GM11168 (cell line): ENCODE measurements around the gene RAB30.

ENCODE experiments used
- in situ Hi-C: fragments of 300-500 bp; cut with MboI; formaldehyde crosslinking; loops from one replicate; pipeline ENCODE4 v1.12.0; 2022; ENCODE audit warnings: low sequenced_read_pairs; ENCODE audit not compliant: unreplicated experiment

RAB30 gene

DNA sequence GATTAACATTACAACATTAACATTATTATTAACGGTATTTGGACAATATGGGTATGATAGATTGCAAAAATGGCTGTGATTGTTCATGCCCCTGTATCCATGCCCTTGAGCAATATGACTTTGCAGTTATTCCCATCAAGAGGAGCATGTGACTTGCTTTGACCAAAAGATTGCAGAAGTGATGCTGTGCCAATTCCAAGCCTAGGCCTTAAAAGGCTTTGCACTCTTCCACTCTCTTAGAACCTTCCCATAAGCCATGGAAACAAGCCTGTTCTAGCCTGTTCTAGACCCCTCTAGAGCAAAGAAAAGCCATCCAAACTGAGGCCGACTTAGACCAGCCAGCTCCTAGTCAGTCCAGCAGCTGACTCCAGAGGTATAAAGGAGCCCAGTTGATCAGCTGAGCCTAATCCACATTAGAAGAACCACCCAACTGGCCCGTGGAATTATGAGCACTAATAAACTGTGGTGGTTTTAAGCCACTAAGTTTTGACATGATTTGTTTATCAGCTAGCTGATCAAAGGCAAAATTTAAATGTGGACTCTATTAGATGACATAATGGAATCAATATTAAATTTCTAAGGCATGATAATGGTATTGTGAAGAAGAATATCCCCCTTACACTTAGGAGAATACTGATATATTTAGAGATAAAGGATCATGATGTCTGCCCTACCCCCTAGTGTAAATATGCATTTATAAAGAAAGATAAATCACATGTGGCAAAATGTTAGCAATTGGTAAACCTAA, 28.6 kb downstream of the RAB30 start:
- in situ Hi-C loops: no loop called here

DNA sequence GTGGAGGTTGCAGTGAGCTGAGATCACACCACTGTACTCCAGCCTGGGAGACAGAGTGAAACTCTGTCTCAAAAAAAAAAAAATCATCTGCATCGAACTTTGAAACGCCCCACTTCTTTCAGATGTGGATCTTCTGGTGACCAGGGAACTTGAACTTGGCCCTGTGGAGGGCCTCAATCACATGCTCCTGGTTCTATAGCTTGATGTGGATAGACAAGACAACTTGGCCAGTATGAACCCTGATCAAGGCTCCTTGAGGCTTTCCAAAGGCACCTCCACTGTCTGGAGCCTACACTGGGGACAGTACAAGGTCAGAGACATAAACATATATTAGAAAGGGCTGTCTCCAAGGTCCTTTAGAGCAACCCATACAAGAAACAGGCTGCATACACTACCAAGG, 30.6 kb downstream of the RAB30 start:
- in situ Hi-C loops: no loop called here

DNA sequence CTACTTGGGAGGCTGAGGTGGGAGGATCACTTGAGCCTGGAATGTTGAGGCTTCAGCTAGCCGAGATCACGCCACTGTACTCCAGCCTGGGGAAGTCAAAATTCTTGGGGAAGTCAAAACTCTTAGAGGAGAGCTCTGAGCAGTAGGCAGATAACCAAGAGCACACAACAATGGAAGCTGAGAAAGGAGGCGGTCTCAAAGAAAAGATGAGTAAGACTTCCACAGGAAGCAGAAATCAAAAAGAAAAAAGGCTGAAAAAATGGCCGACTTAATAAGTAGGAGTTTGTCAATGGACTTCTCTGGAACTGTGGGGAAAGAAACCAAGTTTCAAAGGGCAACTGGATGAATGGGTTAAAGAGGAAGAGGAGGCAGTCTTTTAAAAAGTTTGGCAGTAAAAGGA, 32.1 kb downstream of the RAB30 start:
- in situ Hi-C loops: no loop called here

DNA sequence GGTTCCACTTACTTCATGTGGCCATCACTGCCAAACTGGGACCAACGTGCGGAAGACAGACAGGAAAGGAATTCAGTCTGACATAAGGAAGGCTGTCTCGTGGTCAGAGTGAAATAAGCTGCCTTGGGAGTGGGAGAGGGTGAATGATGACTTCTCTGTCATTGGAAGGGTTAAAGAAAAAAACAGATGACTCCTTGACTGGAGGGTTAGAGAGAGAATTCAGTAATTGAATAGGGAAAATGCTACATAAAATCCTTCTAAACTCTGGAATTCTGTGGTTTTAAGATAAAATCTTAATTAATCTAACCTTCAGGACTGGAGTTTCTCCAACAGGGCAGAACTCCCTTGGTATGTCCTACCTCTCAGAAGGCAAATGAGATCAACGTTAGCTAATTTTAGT, 33.8 kb downstream of the RAB30 start:
- in situ Hi-C loops: no loop called here

DNA sequence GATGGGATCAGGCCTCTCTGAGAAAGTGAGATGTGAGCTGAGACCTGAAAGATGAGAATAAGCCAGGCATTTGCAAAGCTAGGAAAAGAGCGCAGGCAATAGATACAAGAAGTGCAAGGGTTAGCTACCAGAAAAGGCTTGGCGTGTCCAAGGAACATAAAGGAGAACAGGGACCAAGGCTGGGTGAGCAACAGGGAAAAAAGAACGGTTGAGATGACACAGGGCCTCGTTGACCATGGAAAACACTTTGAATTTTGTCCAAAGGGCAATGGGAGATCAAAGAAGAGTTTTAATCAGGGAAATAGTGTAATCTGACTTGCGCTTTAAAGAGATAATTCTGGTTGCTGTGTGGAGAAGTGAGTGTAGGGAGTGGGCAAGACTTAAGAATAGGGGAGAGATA, 35.0 kb downstream of the RAB30 start:
- in situ Hi-C loops: no loop called here

DNA sequence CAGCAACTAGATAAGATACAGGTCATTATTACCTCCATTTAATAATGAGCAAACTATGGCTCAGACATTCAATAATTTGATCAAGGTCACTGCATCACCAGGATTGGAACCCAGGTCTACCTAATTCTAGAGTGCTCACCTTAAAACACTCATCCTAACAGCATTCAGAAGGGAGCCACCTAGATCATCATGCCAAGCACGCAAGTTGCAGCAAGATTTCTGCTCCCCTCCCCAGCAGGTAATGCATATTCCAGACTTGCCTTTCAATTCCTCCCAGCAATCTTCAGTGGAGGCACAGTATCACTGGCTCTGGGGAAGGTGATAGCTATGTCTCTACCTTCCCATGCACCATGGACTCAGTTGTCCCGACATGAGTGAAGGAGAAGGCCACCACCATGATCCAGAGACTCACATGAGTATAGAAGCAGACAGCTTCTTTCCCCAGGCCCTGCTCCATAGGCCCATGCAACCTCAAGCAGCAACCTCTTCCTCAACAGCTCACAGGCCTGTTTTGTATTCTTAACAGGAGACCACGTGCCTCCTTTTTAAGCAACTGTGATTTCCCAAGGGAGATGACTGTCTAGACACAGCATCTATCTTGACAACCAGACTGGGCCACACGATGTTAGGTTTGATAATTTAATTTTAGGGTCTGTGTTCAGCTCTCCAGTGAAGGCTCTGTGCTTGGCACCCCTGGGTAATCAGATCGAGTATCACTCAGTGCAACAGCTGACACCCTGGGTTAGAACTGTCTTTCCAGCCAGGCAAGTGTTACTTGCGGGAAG, 36.4 kb downstream of the RAB30 start:
- in situ Hi-C loops: no loop called here

DNA sequence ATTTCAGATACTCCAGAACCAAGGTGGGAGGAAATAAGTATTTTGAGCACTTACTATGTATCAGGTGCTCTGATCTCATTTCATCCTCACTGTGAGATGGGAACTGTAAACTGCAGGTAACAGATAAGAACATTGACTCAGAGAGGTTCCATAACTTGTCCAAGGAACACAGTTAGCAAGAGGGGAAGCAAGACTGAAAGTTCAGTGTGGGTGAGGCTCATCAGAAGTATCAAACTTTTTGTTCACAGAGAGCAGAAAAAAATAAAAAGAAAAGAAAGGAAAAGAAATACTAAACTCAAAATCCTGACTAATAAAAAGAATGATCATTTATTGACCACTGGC, 37.1 kb downstream of the RAB30 start:
- in situ Hi-C loops: no loop called here

DNA sequence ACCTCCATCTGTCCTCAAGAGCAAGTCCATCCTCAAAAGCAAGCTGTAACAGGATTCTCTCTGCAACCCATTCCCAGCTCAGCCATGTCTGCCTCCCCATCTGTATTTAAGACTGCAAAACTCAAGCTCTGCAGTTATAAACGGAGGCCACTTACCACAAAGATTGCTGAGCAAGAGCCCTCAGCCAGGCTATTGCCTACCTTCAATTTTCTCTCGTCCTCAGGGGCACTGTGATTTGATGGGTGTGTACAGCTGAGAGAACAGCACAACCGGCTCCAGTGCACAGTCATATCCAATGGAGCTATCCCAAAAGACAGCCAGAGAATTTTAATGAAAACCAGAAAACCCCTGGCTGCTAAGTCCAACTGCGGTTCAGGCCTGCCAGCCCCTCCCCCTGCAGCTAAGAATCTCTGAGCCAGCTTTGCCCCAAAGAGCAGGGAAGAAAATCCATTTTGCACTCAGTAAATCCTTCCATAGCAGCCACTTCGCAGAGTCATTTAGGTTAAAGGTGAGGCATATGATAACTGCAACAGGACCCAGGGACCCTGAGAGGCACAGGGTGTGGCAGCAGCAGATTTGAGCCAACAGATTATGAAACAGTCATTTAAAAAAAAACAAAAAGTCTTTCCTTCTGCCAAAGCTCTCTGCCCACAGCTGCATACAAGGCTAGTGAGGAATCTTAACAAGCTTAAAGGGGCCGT, 37.6 kb downstream of the RAB30 start:
- in situ Hi-C loops: no loop called here

DNA sequence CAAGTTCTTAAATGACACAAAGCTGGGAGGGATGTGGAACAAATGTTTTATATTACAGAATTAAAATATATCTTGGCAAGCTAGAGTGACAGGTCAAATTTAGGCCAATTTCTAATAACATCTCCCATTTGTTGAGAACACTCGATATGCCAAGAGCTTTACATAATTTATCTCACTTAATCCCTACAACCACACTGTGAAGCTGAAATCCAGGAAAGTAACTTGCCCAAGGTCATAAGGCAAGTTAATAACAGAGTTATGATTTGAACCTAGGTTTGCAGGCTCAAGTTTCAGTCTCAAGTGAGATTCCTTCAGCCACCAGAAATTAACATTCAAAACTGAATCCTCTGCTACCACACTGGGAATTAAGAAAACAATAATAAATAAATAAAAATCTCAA, 38.3 kb downstream of the RAB30 start:
- in situ Hi-C loops: no loop called here

DNA sequence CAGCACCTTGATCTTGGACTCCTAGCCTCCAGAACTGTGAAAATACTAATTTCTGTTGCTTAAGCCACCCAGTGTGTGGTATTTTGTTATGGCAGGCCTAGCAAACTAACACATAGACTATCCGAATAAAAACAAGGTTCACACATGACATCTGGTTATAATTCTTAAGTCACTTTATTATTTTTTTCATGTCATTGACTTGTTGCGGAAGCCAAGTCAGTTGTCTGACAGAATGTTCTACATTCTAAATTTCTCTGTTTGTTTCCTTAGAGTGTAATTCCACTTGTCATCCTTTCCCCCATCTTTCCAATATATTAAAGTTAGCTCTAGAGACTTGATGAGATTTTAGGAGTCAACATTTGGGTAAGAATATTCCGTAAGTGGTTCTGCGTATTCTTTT, 40.6 kb downstream of the RAB30 start:
- in situ Hi-C loops: no loop called here

DNA sequence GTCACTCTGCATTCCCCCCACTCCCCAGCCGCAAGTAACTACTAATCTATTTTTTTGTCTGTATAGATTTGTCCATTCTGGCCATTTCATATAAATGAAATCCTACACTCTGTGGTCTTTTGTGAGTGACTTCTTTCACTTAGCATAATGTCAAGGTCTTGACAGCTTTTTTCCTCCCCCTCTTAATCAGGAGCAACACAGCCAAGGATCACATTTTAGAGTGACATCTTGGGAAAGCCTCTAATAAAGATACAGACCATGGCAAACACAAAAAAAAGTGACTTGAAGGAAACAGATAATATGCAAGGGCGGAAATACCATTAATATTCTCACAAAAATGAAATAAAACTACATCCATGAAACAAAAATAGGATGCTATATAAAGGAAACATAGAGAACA, 43.9 kb downstream of the RAB30 start:
- in situ Hi-C loops: no loop called here

DNA sequence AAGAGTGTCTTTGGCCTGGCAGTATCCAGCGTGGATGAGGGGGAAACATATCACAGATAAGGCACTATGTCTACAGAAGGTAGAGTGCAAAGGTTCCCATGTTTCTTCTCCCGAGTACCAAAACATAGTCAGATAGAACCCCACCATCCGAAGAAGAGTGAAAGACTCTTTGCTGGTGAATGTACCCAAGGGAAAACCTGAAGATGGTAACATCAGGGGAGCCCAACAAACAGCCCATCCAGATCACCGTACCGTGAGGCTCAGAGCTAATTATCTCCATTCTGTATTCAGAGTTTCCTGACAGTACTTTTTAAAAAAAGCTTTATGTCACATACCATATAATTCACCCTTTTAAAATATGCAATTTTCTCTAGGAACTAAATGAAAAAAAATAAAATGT, 44.4 kb downstream of the RAB30 start:
- in situ Hi-C loops: no loop called here

DNA sequence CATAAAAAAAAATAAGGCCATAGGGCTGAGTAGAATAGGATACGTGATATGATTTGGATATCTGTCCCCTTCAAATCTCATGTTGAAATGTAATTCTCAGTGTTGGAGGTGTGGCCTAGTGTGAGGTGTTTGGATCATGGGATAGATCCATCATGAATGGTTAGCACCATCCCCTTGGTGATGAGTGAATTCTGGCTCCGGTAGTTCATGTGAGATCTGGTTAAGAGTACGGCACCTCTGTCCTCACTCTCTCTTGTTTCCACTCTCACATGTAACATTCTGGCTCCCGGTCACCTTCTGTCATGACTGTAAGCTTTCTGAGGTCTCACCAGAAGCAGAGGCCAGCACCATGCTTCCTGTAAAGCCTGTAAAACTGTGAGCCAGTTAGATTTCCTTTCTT, 45.5 kb downstream of the RAB30 start:
- in situ Hi-C loops: no loop called here

DNA sequence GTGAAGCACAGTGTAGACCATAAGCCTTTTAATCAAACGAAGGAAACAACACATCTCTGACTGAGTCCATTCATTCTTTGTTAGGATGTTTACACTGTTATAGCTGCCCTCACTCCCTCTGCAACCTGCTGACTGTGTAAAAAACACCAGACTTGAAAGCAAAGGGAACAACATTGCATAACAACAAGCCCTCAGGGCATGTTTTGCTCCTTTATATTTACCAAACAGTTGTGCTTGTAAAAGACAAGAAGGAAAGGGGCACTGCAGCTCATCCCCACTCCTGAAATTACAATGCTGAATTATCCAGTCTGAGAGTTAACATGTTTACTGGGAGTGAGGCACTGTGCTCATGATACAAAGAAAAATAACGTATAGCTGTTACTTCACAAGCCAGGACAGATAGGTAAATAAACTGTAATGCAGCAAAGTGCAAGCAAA, 46.4 kb downstream of the RAB30 start:
- in situ Hi-C loops: no loop called here

DNA sequence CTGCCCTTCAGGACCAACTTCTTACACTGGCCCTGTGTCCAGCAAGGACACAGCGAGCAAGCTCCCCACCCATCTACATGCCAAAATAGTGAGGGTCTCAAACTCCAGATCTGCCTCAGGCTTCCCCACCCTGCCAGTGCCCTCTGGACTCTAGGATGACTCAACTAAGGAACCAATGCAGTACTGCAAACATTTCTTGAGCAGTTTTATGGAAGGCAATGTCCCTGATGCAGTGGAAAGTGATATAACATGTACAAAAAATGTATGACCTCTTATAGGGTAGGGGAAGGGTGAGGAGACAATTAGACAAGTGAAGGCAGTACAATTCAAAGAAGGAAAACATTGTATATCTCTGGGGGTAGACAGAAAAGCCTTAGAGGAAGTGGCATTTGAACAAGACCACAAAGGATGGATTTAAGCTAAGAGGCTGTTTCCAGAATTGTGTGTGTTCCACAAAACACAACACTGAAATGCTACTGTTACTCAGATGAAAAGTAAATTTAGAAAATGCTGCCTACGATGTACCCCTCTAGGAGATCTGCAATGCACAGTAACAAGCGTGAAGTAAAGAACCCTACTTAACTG, 47.3 kb downstream of the RAB30 start:
- in situ Hi-C loops: no loop called here

DNA sequence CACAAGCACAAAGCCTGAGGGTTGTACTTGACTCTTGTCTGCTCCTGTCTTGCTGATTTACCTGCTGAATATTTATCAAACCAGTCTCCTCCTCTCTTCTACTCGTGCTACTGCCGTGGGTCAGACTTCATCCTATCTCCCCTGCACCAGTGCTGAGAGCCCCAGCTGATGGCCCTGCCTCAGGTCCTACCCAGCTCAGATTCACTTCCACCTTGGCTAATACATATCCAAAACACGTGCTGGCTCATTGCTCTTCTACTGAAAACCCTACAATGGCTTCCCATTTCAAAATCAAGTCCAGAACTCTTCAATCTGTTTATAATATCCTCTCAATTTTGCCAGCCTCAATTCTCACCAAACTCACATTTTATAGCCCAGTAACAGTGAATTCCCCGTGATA, 48.3 kb downstream of the RAB30 start:
- in situ Hi-C loops: no loop called here

DNA sequence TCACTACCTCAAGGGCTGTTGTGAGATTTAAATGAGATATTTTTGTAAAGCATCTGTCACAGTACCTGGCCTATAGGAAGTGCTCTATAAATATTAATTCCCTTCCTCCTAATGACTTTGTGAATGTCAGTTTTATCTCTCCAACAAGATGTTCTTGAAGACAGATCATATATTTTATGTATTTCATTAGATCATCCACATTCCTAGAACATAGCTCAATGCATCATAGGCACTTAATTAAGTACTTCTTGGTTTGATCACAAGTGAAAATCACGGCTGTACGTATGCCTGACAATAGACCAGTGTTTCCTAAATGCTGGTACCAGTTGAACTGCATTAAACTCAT, 49.9 kb downstream of the RAB30 start:
- in situ Hi-C loops: no loop called here

DNA sequence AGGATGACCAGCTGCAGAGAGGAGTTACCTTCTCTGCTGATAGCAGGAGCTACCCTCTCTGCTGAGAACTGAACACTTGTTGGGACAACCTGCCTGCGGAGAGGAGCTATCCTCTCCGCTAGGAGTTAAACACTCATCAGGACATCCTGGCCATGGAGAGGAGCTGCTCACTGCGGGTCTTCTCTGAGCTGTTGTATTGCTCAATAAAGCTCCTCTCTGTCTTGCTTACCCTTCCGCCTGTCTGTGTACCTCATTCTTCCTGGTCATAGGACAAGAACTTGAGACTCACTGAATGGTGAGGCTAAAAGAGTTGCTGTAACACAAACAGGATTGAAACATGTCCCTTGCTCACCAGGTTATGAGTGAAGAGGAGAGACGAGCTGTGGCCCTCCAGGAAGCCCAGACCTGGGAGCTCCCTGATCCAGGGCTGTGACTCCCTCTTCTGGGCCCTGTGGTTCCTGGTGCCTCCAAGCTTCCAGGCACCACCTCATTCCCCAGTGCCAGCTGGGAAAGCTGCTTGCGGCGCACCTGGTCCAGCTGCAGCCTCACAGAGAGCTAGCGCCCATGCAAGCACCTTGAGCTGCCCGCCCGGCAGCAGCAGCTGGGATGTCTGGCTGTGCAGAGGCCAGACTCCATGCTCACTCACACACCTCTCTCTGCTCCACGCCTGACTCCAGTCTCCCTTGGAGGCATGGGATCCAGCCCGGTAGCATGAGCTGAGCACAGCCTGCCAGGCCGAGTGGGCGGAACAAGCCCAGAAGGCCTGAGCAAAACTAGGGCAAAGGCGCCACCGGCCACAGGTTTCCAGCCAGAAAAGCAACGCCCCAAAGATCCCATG, 50.5 kb downstream of the RAB30 start:
- in situ Hi-C loops: no loop called here

DNA sequence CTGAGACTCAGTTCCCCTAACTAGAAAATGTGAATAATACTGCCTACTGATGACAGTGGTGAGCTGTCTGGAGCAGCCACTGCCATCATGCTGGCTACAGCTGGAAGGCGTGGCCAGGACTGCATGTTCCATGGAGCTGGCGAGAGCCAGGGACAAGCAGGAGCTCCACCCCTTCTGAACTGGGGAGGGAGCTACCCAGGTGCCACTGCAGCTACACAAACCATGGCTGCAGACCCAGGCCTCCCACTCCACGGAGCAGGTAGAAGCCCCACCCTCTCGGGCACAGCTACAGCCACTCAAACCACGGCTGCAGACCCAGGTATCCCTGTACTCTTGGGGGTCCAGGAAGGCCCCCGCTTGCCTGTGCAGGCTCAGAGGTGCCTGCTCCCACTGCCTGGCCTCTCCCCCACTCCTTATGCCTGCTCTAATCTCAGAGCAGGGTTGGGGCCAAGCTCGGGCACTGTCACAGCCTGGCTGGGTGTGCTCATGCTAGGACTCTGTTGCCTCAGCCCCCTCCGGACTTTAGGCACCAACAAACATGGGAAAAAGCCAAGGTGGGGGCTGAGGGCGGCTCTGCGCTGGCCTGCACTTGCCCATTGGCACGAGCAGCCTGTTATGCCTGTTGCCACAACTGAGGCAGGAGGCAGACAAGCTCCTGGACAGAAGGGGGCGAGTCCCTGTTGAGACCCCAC, 51.7 kb downstream of the RAB30 start:
- in situ Hi-C loops: no loop called here

DNA sequence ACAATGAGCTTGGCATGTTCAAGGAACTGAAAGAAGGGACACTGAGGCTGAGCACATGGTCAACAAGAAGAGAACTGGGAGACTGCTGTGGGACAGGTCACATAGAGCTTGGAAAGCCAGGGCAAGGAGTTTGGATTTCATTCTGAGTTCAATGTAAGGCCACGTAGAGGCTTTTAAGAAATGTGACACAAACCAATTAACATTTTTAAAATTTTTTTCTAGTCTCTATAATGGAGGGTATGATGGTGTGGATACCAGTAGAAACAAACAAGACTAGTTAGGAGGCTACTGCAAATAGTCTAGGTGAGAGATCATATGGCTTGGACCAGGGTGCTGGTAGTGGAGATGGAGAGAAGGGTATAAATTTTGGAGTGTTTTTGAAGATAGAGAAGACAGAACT, 56.7 kb downstream of the RAB30 start:
- in situ Hi-C loops: no loop called here
